Neural progenitor cell (in vitro differentiated cells): ENCODE data around the gene RPEL1.

Experiments
- CTCF ChIP-seq: fragments of 200-600 bp; sonication (generic); IDR thresholded peaks from 2 replicates; pipeline ENCODE4 v1.5.1; 2017; ENCODE audit warnings: antibody characterized with exemption, mild to moderate bottlenecking
- EZH2 ChIP-seq: fragments of 200-600 bp; sonication (generic); IDR thresholded peaks from 2 replicates; pipeline ENCODE4 v1.6.1; 2017; ENCODE audit warnings: antibody characterized with exemption, mild to moderate bottlenecking, moderate library complexity

- TF ChIP-seq EZH2 (peak; percentile 43), CTCF (no peak)
These were observed 36.1 kb downstream of the RPEL1 start for GRCh38 chr10:103281753-103282152.
